B cell (primary cell): ENCODE data around the gene ANXA4. TPM values are rescaled to one million over a fixed set of nuclear protein-coding genes. Genes with fewer than 3 reads are reported as not detected.

ENCODE experiments used
- ATAC-seq: fragments of 200-7000 bp; cut with Tn5 transposase; one replicate; pipeline ENCODE4 v1.10.0; 2021; ENCODE audit warnings: low read depth, mild to moderate bottlenecking, moderate number of reproducible peaks, moderate library complexity
- CTCF ChIA-PET: fragments of 350-600 bp; sonication (Branson Sonifier 250); formaldehyde crosslinking; loops from one replicate; lab custom pipeline; 2021; ENCODE audit warnings: antibody characterized with exemption, inconsistent platforms; lab: Charles Lee
- POLR2A ChIA-PET: fragments of 350-600 bp; sonication (Branson Sonifier 250); formaldehyde crosslinking; loops from one replicate; lab custom pipeline; 2021; ENCODE audit warnings: antibody characterized with exemption; lab: Charles Lee
- DNase-seq: peaks from one replicate; pipeline ENCODE4 v3.0.0; 2013
- H2AFZ ChIP-seq: 2 replicates; pipeline ENCODE4 v1.6.1; 2012; ENCODE audit warnings: mild to moderate bottlenecking, low read depth, low read length; ENCODE audit not compliant: insufficient read depth, poor library complexity, severe bottlenecking
- H3K27ac ChIP-seq, 2 donors: 1 replicate in 1 of 2; 2 replicates in 1 of 2; pipeline ENCODE4 v1.5.1; 2012 to 2013; ENCODE audit warnings: low read length in 2 of 2, mild to moderate bottlenecking in 2 of 2, moderate library complexity in 1 of 2
- H3K27me3 ChIP-seq, 4 experiments: fragments of 200-600 bp in 1 of 4; sonication (generic) in 1 of 4; replicated peaks in 1 of 4; 1 replicate in 2 of 4; 2 replicates in 2 of 4; pipeline versions ENCODE4 v1.6.1 to v1.7.0; 2013 to 2016; ENCODE audit warnings: low read length in 3 of 4, mild to moderate bottlenecking in 2 of 4, mixed read lengths in 1 of 4, moderate library complexity in 1 of 4; ENCODE audit not compliant: insufficient read depth in 4 of 4, control insufficient read depth in 3 of 4; ENCODE audit errors: control extremely low read depth in 1 of 4
- H3K36me3 ChIP-seq, 2 experiments: replicated peaks in 1 of 2; 1 replicate in 1 of 2; 2 replicates in 1 of 2; pipeline versions ENCODE4 v1.6.1 to v1.7.1; 2013; ENCODE audit warnings: low read length in 1 of 2; ENCODE audit not compliant: insufficient read depth in 2 of 2, control insufficient read depth in 1 of 2; ENCODE audit errors: control extremely low read depth in 1 of 2, extremely low read depth in 1 of 2
- H3K4me1 ChIP-seq, 2 donors: fragments of 200-600 bp in 1 of 2; sonication (generic) in 1 of 2; 1 replicate in 1 of 2; 2 replicates in 1 of 2; pipeline versions ENCODE4 v1.5.1 to v1.6.1; 2013 to 2017; ENCODE audit warnings: low read length in 2 of 2; ENCODE audit not compliant: control insufficient read depth in 2 of 2, insufficient read depth in 2 of 2
- H3K4me2 ChIP-seq: replicated peaks from 2 replicates; pipeline ENCODE3; 2012; ENCODE audit warnings: mild to moderate bottlenecking, low read depth, low read length; ENCODE audit not compliant: poor library complexity, severe bottlenecking
- H3K4me3 ChIP-seq, 5 experiments: fragments of 200-600 bp in 1 of 5; sonication (generic) in 1 of 5; 1 replicate in 3 of 5; 2 replicates in 2 of 5; pipeline versions ENCODE4 v1.5.1 to v1.7.0; 2011 to 2016; ENCODE audit warnings: low read length in 4 of 5, mild to moderate bottlenecking in 4 of 5, low read depth in 2 of 5, control low read depth in 1 of 5, moderate library complexity in 1 of 5; ENCODE audit not compliant: insufficient read depth in 1 of 5; ENCODE audit errors: control extremely low read depth in 1 of 5, extremely low read depth in 1 of 5
- H3K79me2 ChIP-seq: fragments of 200-600 bp; sonication (generic); one replicate; pipeline ENCODE4 v1.6.0; 2016; ENCODE audit warnings: low read length; ENCODE audit not compliant: control insufficient read depth, insufficient read depth
- H3K9ac ChIP-seq: fragments of 200-600 bp; sonication (generic); 2 replicates; pipeline ENCODE4 v1.6.1; 2017; ENCODE audit warnings: mild to moderate bottlenecking, low read length, moderate library complexity
- H3K9me3 ChIP-seq, 3 donors: one replicate each; pipeline versions ENCODE4 v1.6.1 to v1.7.1; 2013; ENCODE audit warnings: low read length in 2 of 3; ENCODE audit not compliant: control insufficient read depth in 2 of 3, insufficient read depth in 1 of 3; ENCODE audit errors: control extremely low read depth in 1 of 3
- H4K20me1 ChIP-seq: 2 replicates; pipeline ENCODE4 v1.6.0; 2012; ENCODE audit warnings: mild to moderate bottlenecking, low read length; ENCODE audit not compliant: insufficient read depth, control insufficient read depth, poor library complexity, severe bottlenecking
- H3K27ac Mint-ChIP-seq: one replicate; pipeline ENCODE4 v1.8.0; 2021; ENCODE audit warnings: mixed read lengths
- H3K27me3 Mint-ChIP-seq: one replicate; pipeline ENCODE4 v1.8.0; 2021; ENCODE audit warnings: mixed read lengths
- H3K4me1 Mint-ChIP-seq: one replicate; pipeline ENCODE4 v1.8.0; 2021; ENCODE audit warnings: mixed read lengths
- H3K4me3 Mint-ChIP-seq: one replicate; pipeline ENCODE4 v1.8.0; 2021; ENCODE audit warnings: mixed read lengths
- H3K9me3 Mint-ChIP-seq: one replicate; pipeline ENCODE4 v1.8.0; 2022; ENCODE audit warnings: mixed read lengths; ENCODE audit not compliant: insufficient read depth
- EZH2 ChIP-seq: IDR thresholded peaks from 2 replicates; pipeline ENCODE4 v1.6.1; 2012; ENCODE audit warnings: borderline replicate concordance, low read depth, mild to moderate bottlenecking, moderate library complexity, low read length; ENCODE audit not compliant: insufficient read depth, poor library complexity, severe bottlenecking
- WGBS: methylation state at CpG from one replicate; pipeline ENCODE4 v1.1.5; 2013; ENCODE audit warnings: missing lambda C conversion rate; ENCODE audit not compliant: insufficient coverage; 5-methylcytosine and 5-hydroxymethylcytosine counted together
- intact Hi-C: fragments of 100-400 bp; cut with micrococcal nuclease; formaldehyde crosslinking; loops from one replicate; pipeline ENCODE4 v1.10.0; 2022
- polyA plus RNA-seq: library from polyadenylated mRNA; depleted of rRNA; stranded (reverse); fragments of >200 nt; gene quantifications from 2 replicates; pipeline ENCODE4 v1.2.3, GENCODE V29; 2012
- total RNA-seq, 2 donors: library from RNA; stranded (reverse); fragments of 120-200 nt in 1 of 2; gene quantifications; 1 replicate in 1 of 2; 2 replicates in 1 of 2; pipeline versions ENCODE4 v1.2.3 to v1.2.4, GENCODE V29; 2013 to 2022
- TF ChIP-seq, protein P1 (sequence below): fragments of 200-600 bp; IDR thresholded peaks from one replicate; pipeline ENCODE4 v1.8.0; 2022; ENCODE audit warnings: antibody characterized with exemption, mild to moderate bottlenecking

ANXA4 gene
- total and polyA plus RNA-seq, 2 donors (not counting 1 experiment from before 2014, with no cell fraction given) = 28.4 to 61.7 TPM

- no peak overlapping the region for H3K27ac Mint-ChIP-seq
- H3K27me3 ChIP-seq = no peaks in the 10 kb centered on the region
- no peaks in the 10 kb centered on the region for H3K79me2 ChIP-seq
- no peaks in the 10 kb centered on the region for H3K4me1 Mint-ChIP-seq
- no peaks in the 10 kb centered on the region for H3K9me3 Mint-ChIP-seq
- intact Hi-C loops = no loop called here
- no peak overlapping the region for H3K9ac ChIP-seq
- H3K27me3 Mint-ChIP-seq = no peaks in the 10 kb centered on the region
- H3K4me2 ChIP-seq = no peak overlapping the region
- ChIA-PET CTCF (interaction anchor here (1.1 kb wide), 1 partner anchor 32 kb away, joined by 3 read pairs; no protein-coding TSS in a partner anchor), POLR2A (interaction anchor here (0.6 kb wide), 1 partner anchor 490 kb away, joined by 3 read pairs; no protein-coding TSS in a partner anchor)
- H3K36me3 ChIP-seq = peaks cover 20 to 66% of the 10 kb centered on the region in 2 experiments
- H3K4me3 ChIP-seq = no peak overlapping the region
- TF ChIP-seq EZH2 = no peak
- TF ChIP-seq, protein P1, sequence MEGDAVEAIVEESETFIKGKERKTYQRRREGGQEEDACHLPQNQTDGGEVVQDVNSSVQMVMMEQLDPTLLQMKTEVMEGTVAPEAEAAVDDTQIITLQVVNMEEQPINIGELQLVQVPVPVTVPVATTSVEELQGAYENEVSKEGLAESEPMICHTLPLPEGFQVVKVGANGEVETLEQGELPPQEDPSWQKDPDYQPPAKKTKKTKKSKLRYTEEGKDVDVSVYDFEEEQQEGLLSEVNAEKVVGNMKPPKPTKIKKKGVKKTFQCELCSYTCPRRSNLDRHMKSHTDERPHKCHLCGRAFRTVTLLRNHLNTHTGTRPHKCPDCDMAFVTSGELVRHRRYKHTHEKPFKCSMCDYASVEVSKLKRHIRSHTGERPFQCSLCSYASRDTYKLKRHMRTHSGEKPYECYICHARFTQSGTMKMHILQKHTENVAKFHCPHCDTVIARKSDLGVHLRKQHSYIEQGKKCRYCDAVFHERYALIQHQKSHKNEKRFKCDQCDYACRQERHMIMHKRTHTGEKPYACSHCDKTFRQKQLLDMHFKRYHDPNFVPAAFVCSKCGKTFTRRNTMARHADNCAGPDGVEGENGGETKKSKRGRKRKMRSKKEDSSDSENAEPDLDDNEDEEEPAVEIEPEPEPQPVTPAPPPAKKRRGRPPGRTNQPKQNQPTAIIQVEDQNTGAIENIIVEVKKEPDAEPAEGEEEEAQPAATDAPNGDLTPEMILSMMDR = no peak
- no peaks in the 10 kb centered on the region for H4K20me1 ChIP-seq
- DNase-seq (no peak), ATAC-seq (no peak)
- no peak overlapping the region for H3K27ac ChIP-seq
- no CpG with 5 or more reads among the region's 5 CpGs for WGBS
- no peak overlapping the region for H3K4me3 Mint-ChIP-seq
- H3K9me3 ChIP-seq = no peaks in the 10 kb centered on the region
- no peaks in the 10 kb centered on the region for H3K4me1 ChIP-seq
- H2AFZ ChIP-seq = no peak overlapping the region
Measured at GRCh38 chr2:69847068-69847828, 105.3 kb downstream of the ANXA4 start.

DNA sequence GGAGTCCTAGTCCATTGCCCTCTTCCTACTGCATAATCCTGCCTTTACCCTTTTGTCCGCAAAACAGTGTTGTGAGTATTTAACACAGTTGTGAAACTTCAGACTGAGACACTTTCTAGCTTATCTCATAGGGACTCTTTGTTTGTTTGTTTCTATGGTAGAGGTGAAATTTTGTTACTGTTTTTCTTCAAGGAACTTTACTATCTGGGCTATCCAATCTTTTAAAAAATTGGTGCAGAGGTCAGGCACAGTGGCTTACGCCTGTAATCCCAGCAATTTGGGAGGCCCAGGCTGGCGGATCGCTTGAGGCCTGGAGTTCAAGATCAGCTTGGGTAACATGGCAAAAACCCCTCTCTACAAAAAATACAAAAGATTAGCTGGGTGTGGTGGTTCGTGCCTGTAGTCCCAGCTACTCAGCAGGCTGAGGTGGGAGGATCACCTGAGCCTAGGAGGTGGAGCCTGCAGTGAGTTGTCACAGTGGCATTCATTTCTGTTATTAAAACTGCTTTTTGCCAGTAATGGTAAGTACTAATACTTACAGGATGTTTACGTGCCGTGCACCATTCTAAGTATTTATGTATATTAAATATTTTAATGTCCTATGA is 106.4 kb downstream of the ANXA4 start:
- 100% methylated on average over 1 of the region's 7 CpGs for WGBS
- H4K20me1 ChIP-seq = no peaks in the 10 kb centered on the region
- H3K27ac Mint-ChIP-seq = no peak overlapping the region
- H3K4me2 ChIP-seq = no peak overlapping the region
- no peaks in the 10 kb centered on the region for H3K27me3 ChIP-seq
- H3K27ac ChIP-seq = no peak overlapping the region
- no peak overlapping the region for H3K4me3 ChIP-seq
- CTCF ChIA-PET = no interaction called here
- ATAC-seq (no peak), DNase-seq (no peak)
- H3K79me2 ChIP-seq = no peaks in the 10 kb centered on the region
- intact Hi-C loops = no loop called here
- H3K4me1 ChIP-seq = no peaks in the 10 kb centered on the region
- no peaks in the 10 kb centered on the region for H3K9me3 Mint-ChIP-seq
- no peak overlapping the region for H3K4me3 Mint-ChIP-seq
- H3K27me3 Mint-ChIP-seq = no peaks in the 10 kb centered on the region
- POLR2A ChIA-PET = no interaction called here
- H3K4me1 Mint-ChIP-seq = no peaks in the 10 kb centered on the region
- no peak overlapping the region for H3K9ac ChIP-seq
- no peak overlapping the region for H2AFZ ChIP-seq
- peaks cover 22 to 62% of the 10 kb centered on the region in 2 experiments for H3K36me3 ChIP-seq
- H3K9me3 ChIP-seq = no peaks in the 10 kb centered on the region
- TF ChIP-seq, protein P1 = no peak
- TF ChIP-seq EZH2 = no peak
